ENCODE data around the gene RBM4. TPM values are rescaled to one million over a fixed set of nuclear protein-coding genes. Genes with fewer than 3 reads are reported as not detected.

RBM4 gene
- total and polyA plus RNA-seq, 2 of the 4 experiments (the other 2 are of a cell fraction) = 165 to 198 TPM

DNA sequence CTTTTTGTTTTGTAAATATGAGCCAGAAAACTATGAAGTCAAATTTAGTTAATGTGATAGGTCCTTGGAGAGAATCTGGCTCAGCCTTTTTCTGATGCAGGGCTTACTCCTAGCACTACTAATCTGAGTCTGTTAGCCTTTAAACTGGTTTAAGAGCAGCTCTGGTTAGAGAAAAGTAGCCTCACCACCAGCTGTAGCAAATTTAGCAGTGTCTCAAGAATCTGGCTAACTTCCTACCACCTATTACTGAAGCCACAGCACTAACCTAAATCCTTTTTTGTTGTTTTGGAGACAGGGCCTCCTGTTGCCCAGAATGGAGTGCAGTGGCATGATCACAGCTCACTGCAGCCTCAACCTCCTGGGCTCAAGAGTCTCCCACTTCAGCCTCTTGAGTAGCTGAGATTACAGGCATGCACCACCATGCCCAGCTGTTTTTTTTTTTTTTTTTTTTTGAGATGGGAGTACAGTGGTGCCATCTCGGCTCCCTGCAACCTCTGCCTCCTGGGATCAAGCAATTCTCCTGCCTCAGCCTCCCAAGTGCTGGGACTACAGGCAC is 25.3 kb downstream of the RBM4 start:
- H2AK5ac ChIP-seq (ENCODE audit: low read depth, low read length) = no peak overlapping the region
- no peak overlapping the region for H3K4me3 ChIP-seq (ENCODE audit: insufficient read depth, low read depth, low read length)
- H4K91ac ChIP-seq (ENCODE audit: insufficient read depth, low read depth, low read length) = no peak overlapping the region
- H3K9ac ChIP-seq (ENCODE audit: low read depth, low read length) = no peak overlapping the region
- WGBS, 2 experiments (ENCODE audit: extremely low coverage in 2 of 2, insufficient read length in 1 of 2) = no CpG with 5 or more reads among the region's 1 CpG
- no peak overlapping the region for H2AK9ac ChIP-seq (replicated peaks; ENCODE audit: low read depth, low read length, poor library complexity)
- H2BK120ac ChIP-seq (ENCODE audit: low read depth, low read length) = no peak overlapping the region
- H3K18ac ChIP-seq (ENCODE audit: low read depth, low read length) = no peak overlapping the region
- TF ChIP-seq POLR2A (IDR thresholded peaks at IDR 0.05; ENCODE audit: low read depth, low read length) (no peak), FOS (IDR thresholded peaks at IDR 0.05; ENCODE audit: low read depth, low read length) (no peak), CEBPB (IDR thresholded peaks at IDR 0.05; ENCODE audit: low read depth, low read length) (no peak), MAZ (IDR thresholded peaks at IDR 0.05; ENCODE audit: borderline replicate concordance, low read depth, low read length) (no peak), RAD21 (IDR thresholded peaks at IDR 0.05; ENCODE audit: low read length) (no peak), BHLHE40 (IDR thresholded peaks at IDR 0.05; ENCODE audit: low read depth, low read length) (no peak), MXI1 (IDR thresholded peaks at IDR 0.05; ENCODE audit: borderline replicate concordance, low read depth, low read length) (no peak)
- TF ChIP-seq, protein P1, sequence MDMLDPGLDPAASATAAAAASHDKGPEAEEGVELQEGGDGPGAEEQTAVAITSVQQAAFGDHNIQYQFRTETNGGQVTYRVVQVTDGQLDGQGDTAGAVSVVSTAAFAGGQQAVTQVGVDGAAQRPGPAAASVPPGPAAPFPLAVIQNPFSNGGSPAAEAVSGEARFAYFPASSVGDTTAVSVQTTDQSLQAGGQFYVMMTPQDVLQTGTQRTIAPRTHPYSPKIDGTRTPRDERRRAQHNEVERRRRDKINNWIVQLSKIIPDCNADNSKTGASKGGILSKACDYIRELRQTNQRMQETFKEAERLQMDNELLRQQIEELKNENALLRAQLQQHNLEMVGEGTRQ (IDR thresholded peaks at IDR 0.05; ENCODE audit: low read depth, low read length) = no peak
- TF ChIP-seq, protein P2, sequence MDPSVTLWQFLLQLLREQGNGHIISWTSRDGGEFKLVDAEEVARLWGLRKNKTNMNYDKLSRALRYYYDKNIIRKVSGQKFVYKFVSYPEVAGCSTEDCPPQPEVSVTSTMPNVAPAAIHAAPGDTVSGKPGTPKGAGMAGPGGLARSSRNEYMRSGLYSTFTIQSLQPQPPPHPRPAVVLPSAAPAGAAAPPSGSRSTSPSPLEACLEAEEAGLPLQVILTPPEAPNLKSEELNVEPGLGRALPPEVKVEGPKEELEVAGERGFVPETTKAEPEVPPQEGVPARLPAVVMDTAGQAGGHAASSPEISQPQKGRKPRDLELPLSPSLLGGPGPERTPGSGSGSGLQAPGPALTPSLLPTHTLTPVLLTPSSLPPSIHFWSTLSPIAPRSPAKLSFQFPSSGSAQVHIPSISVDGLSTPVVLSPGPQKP (IDR thresholded peaks at IDR 0.05; ENCODE audit: borderline replicate concordance, low read depth, low read length) = no peak
- intact Hi-C loops (cut with micrococcal nuclease) = no loop called here
- no TSS peak for BruUV-seq (replicated peaks)
- ATAC-seq (ENCODE audit: low read depth) (no peak), DNase-seq (no peak)
- no peak overlapping the region for H3K14ac ChIP-seq (replicated peaks; ENCODE audit: low read depth, low read length)
- no peak overlapping the region for H3K4ac ChIP-seq (ENCODE audit: low read depth, low read length)
- H4K5ac ChIP-seq (ENCODE audit: low read depth, low read length) = no peak overlapping the region
- no peak overlapping the region for H3K56ac ChIP-seq (ENCODE audit: extremely low read depth, insufficient read depth, low read length)
- no peak overlapping the region for H3K4me2 ChIP-seq (ENCODE audit: low read depth, low read length)
- H2BK5ac ChIP-seq (ENCODE audit: low read depth, low read length, poor library complexity, severe bottlenecking) = no peak overlapping the region
- no peak overlapping the region for H4K8ac ChIP-seq (ENCODE audit: low read depth in 2 of 2, low read length in 2 of 2)
- peaks cover 11% of the 10 kb centered on the region for H4K20me1 ChIP-seq (ENCODE audit: insufficient read depth, low read length)
- CTCF ChIA-PET = interaction anchor here (0.6 to 1.2 kb wide), 2 partner anchors 10 to 86 kb away, joined by 3 read pairs; no protein-coding TSS in a partner anchor
- dilution Hi-C loops (cut with HindIII; ENCODE audit: low sequenced_read_pairs, unreplicated experiment) = no loop called here
- in situ Hi-C loops (cut with MboI; ENCODE audit: low sequenced_read_pairs) = no loop called here
- no peak overlapping the region for H3K23ac ChIP-seq (ENCODE audit: low read depth, low read length)
- no peaks in the 10 kb centered on the region for H3K4me1 ChIP-seq (ENCODE audit: control insufficient read depth, insufficient read depth, low read length)
- POLR2A ChIA-PET (ENCODE audit: unreplicated experiment) = interaction anchor here (0.6 kb wide), 2 partner anchors 13 to 69 kb away, joined by 4 to 10 read pairs; no protein-coding TSS in a partner anchor
- H2BK15ac ChIP-seq (ENCODE audit: low read depth, low read length) = no peak overlapping the region
- H3K9me1 ChIP-seq (ENCODE audit: insufficient read depth, low read length) = no peaks in the 10 kb centered on the region
- H3K27me3 ChIP-seq (ENCODE audit: control insufficient read depth, insufficient read depth, low read length) = no peaks in the 10 kb centered on the region
- H2BK20ac ChIP-seq (ENCODE audit: low read depth, low read length) = no peak overlapping the region
- peaks cover 37 to 60% of the 10 kb centered on the region in 2 experiments for H3K79me1 ChIP-seq (ENCODE audit: low read depth in 1 of 2, low read length in 2 of 2)
- H3K36me3 ChIP-seq (ENCODE audit: control insufficient read depth, insufficient read depth, low read length) = peaks cover 33% of the 10 kb centered on the region
- H3K27ac ChIP-seq (ENCODE audit: insufficient read depth, low read length) = no peak overlapping the region
- no peaks in the 10 kb centered on the region for H3K9me3 ChIP-seq (ENCODE audit: control insufficient read depth, insufficient read depth, low read length)
- no peak overlapping the region for H2AFZ ChIP-seq (replicated peaks; ENCODE audit: low read length, poor library complexity)
